ENCODE measurements around the gene SNN. TPM values are rescaled to one million over a fixed set of nuclear protein-coding genes. Genes with fewer than 3 reads are reported as not detected.
A peak's percentile ranks its signal among the peaks of the same experiment; 100 is the strongest.

Gene SNN
- total RNA-seq, 1 experiment from 2014 or later = 65.2 TPM

- TF ChIP-seq, protein P1, sequence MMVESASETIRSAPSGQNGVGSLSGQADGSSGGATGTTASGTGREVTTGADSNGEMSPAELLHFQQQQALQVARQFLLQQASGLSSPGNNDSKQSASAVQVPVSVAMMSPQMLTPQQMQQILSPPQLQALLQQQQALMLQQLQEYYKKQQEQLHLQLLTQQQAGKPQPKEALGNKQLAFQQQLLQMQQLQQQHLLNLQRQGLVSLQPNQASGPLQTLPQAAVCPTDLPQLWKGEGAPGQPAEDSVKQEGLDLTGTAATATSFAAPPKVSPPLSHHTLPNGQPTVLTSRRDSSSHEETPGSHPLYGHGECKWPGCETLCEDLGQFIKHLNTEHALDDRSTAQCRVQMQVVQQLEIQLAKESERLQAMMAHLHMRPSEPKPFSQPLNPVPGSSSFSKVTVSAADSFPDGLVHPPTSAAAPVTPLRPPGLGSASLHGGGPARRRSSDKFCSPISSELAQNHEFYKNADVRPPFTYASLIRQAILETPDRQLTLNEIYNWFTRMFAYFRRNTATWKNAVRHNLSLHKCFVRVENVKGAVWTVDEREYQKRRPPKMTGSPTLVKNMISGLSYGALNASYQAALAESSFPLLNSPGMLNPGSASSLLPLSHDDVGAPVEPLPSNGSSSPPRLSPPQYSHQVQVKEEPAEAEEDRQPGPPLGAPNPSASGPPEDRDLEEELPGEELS (CRISPR knock-in tag; IDR thresholded peaks at IDR 0.05) = no peak
- no peak for TF ChIP-seq E2F4 (CRISPR knock-in tag; IDR thresholded peaks at IDR 0.05; ENCODE audit: borderline replicate concordance, low read depth)
- TF ChIP-seq, protein P2, sequence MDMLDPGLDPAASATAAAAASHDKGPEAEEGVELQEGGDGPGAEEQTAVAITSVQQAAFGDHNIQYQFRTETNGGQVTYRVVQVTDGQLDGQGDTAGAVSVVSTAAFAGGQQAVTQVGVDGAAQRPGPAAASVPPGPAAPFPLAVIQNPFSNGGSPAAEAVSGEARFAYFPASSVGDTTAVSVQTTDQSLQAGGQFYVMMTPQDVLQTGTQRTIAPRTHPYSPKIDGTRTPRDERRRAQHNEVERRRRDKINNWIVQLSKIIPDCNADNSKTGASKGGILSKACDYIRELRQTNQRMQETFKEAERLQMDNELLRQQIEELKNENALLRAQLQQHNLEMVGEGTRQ (CRISPR knock-in tag; IDR thresholded peaks at IDR 0.05) = no peak
- no peak for TF ChIP-seq GABPB1 (CRISPR knock-in tag; IDR thresholded peaks at IDR 0.05)
- no peak for TF ChIP-seq AR (CRISPR knock-in tag; IDR thresholded peaks at IDR 0.05)
Observed at GRCh38 chr16:11692171-11692570, 23.9 kb downstream of the SNN start (continued).

DNA sequence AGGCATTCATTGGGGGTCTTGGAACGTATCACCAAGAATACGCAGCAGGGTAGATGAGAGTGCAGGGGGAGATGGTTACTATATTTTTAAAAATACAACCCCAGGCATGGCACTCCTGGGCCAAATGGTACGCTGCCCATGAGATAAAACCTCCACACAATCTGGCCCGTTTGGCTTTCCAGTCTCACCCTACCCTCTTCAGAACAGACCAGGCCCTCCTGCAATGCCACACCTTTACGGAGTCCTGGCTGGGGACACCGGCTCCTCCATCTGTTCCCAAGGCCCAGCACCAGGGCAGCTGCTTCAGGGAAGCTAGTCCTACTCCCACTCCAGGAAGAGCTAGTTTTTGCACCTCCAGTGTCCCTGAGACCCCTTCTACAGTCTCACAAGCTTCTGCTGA lies 24.4 kb downstream of the SNN start:
- Mint-ChIP-seq H3K36me3 (peaks cover 25% of the 10 kb centered on the region), H3K4me3 (no peak overlapping the region), H3K27ac (no peak overlapping the region), H3K27me3 (ENCODE audit: low read depth) (no peaks in the 10 kb centered on the region), H3K9me3 (no peaks in the 10 kb centered on the region), H3K4me1 (no peaks in the 10 kb centered on the region)
- ChIA-PET CTCF (interaction anchor here (1.0 kb wide), 1 partner anchor 161 kb away, joined by 4 read pairs; no protein-coding TSS in a partner anchor), POLR2A (no interaction called here)
- no peak for TF ChIP-seq PREB (CRISPR knock-in tag; IDR thresholded peaks at IDR 0.05; ENCODE audit: borderline replicate concordance)
- no peak for TF ChIP-seq SOX15 (CRISPR knock-in tag; IDR thresholded peaks at IDR 0.05)
- TF ChIP-seq FOXK1 (CRISPR knock-in tag; IDR thresholded peaks at IDR 0.05) = no peak
- no peak for TF ChIP-seq OVOL2 (CRISPR knock-in tag; IDR thresholded peaks at IDR 0.05; ENCODE audit: borderline replicate concordance)
- no peak for ATAC-seq
- DNase-seq (ENCODE audit: low spot score) = no peak

DNA sequence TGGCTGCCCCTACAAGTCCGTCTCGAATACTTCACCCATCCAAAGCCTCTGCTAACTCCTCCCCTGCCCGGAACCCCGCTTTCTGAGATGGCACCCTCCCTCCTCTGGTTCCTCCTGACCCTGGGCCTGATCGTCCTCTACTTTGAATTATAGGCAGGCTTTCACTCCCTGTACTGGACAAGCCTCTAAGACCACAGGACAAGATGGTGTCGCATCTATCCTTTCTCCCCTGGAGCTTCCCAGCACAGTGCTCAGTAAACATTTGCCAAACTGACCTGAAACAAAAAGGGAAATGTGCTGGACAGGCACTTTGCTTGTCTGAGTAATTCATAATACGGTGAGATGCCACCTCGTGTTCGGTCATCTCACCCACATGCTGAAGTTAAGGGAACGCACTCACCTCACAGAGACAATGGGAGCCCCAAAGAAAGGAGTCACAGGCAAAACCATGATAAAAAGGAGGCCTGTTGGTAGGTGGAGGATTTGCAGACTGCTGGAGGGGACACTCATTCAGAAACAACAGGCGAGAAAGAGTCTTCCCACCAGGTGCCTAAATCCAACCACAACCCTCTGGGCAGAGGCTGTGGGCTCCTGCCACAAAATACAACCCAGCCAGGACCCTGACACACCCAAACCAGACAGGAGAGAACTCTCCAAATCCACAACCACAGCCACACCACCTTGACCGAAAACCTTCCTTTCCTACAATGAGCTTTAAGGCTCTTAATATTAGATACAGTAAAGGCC lies 28.2 kb downstream of the SNN start:
- Mint-ChIP-seq H3K36me3 (peaks cover 19% of the 10 kb centered on the region; the same call in 1 of the 2 replicates), H3K4me3 (no peak overlapping the region), H3K4me1 (no peaks in the 10 kb centered on the region), H3K27ac (peak overlapping the region; percentile 24; the same call in 1 of the 2 replicates), H3K27me3 (ENCODE audit: low read depth) (no peaks in the 10 kb centered on the region), H3K9me3 (no peaks in the 10 kb centered on the region)
- POLR2A ChIA-PET = no interaction called here
- CTCF ChIA-PET = interaction anchor here (1.5 kb wide), 1 partner anchor 300 kb away, joined by 7 read pairs; no protein-coding TSS in a partner anchor
- no peak for ATAC-seq
- no peak for TF ChIP-seq ETV6 (CRISPR knock-in tag; IDR thresholded peaks at IDR 0.05)
- TF ChIP-seq ARID4B (CRISPR knock-in tag; IDR thresholded peaks at IDR 0.05; ENCODE audit: borderline replicate concordance) = no peak
- TF ChIP-seq GABPB1 (CRISPR knock-in tag; IDR thresholded peaks at IDR 0.05) = no peak
- no peak for TF ChIP-seq ZNF425 (CRISPR knock-in tag; conservative IDR thresholded peaks at IDR 0.05)
- DNase-seq (ENCODE audit: low spot score) = no peak
